ENCODE measurements around the gene PLIN4. TPM values are rescaled to one million over a fixed set of nuclear protein-coding genes. Genes with fewer than 3 reads are reported as not detected.

Gene PLIN4
- total and polyA plus RNA-seq, 9 of the 15 experiments (the other 6 are each of a cell fraction or from before 2014, with no cell fraction given), result 0.04 to 0.16 (median 0.07) TPM; not detected in 3

- TF ChIP-seq, protein P1, sequence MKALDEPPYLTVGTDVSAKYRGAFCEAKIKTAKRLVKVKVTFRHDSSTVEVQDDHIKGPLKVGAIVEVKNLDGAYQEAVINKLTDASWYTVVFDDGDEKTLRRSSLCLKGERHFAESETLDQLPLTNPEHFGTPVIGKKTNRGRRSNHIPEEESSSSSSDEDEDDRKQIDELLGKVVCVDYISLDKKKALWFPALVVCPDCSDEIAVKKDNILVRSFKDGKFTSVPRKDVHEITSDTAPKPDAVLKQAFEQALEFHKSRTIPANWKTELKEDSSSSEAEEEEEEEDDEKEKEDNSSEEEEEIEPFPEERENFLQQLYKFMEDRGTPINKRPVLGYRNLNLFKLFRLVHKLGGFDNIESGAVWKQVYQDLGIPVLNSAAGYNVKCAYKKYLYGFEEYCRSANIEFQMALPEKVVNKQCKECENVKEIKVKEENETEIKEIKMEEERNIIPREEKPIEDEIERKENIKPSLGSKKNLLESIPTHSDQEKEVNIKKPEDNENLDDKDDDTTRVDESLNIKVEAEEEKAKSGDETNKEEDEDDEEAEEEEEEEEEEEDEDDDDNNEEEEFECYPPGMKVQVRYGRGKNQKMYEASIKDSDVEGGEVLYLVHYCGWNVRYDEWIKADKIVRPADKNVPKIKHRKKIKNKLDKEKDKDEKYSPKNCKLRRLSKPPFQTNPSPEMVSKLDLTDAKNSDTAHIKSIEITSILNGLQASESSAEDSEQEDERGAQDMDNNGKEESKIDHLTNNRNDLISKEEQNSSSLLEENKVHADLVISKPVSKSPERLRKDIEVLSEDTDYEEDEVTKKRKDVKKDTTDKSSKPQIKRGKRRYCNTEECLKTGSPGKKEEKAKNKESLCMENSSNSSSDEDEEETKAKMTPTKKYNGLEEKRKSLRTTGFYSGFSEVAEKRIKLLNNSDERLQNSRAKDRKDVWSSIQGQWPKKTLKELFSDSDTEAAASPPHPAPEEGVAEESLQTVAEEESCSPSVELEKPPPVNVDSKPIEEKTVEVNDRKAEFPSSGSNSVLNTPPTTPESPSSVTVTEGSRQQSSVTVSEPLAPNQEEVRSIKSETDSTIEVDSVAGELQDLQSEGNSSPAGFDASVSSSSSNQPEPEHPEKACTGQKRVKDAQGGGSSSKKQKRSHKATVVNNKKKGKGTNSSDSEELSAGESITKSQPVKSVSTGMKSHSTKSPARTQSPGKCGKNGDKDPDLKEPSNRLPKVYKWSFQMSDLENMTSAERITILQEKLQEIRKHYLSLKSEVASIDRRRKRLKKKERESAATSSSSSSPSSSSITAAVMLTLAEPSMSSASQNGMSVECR (CRISPR knock-in tag; IDR thresholded peaks at IDR 0.05), result no peak
- TF ChIP-seq, protein P2, sequence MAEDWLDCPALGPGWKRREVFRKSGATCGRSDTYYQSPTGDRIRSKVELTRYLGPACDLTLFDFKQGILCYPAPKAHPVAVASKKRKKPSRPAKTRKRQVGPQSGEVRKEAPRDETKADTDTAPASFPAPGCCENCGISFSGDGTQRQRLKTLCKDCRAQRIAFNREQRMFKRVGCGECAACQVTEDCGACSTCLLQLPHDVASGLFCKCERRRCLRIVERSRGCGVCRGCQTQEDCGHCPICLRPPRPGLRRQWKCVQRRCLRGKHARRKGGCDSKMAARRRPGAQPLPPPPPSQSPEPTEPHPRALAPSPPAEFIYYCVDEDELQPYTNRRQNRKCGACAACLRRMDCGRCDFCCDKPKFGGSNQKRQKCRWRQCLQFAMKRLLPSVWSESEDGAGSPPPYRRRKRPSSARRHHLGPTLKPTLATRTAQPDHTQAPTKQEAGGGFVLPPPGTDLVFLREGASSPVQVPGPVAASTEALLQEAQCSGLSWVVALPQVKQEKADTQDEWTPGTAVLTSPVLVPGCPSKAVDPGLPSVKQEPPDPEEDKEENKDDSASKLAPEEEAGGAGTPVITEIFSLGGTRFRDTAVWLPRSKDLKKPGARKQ (CRISPR knock-in tag; IDR thresholded peaks at IDR 0.05), result no peak
- no peak for TF ChIP-seq TARDBP (IDR thresholded peaks at IDR 0.05)
These were observed 26.8 kb downstream of the PLIN4 start (continued) for GRCh38 chr19:4491446-4491845.

DNA sequence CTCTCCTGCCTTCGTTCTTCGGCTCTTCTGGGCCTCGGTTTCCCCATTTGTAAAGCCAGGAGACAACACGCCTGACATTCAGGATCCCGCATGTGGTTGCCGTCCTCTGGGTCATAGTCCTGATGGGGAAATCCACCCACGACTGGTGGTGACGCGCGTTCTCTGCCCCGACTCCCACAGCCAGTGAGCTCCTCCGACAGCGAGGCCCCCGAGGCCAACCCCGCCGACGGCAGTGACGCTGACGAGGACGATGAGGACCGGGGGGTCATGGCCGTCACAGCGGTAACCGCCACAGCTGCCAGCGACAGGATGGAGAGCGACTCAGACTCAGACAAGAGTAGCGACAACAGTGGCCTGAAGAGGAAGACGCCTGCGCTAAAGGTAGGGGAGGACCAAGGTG, 29.8 kb downstream of the PLIN4 start:
- DNase-seq (ENCODE audit: extremely low read depth in 1 of 4, low spot score in 3 of 4), result no peak
- ChIA-PET POLR2A (no interaction called here), CTCF (ENCODE audit: low intra/inter-chr PET ratio) (no interaction called here)
- intact Hi-C loops (cut with micrococcal nuclease) (no loop called here), in situ Hi-C loops (cut with MboI) (no loop called here)
- BruUV-seq (replicated peaks), result no TSS peak
- no peak for FAIRE-seq
- H3K79me2 ChIP-seq (ENCODE audit: control insufficient read depth, insufficient read depth, low read length), result no peaks in the 10 kb centered on the region
- H3K9me1 ChIP-seq (ENCODE audit: control insufficient read depth, insufficient read depth, low read length), result no peaks in the 10 kb centered on the region
- no peak for ATAC-seq
- H3K9me3 ChIP-seq (replicated peaks; ENCODE audit: control insufficient read depth, insufficient read depth, low read depth, low read length), result peaks cover 3% of the 10 kb centered on the region; the same call in 1 of the 2 replicates
- TF ChIP-seq ZNF76 (CRISPR knock-in tag; IDR thresholded peaks at IDR 0.05; ENCODE audit: borderline replicate concordance), result no peak
- no peak for TF ChIP-seq MCM2 (IDR thresholded peaks at IDR 0.05; ENCODE audit: low read depth)
- TF ChIP-seq ZNF311 (CRISPR knock-in tag; IDR thresholded peaks at IDR 0.05), result no peak
- no peak for TF ChIP-seq LCOR (CRISPR knock-in tag; IDR thresholded peaks at IDR 0.05)
- TF ChIP-seq ELK1 (CRISPR knock-in tag; IDR thresholded peaks at IDR 0.05), result no peak
- TF ChIP-seq, protein P3, sequence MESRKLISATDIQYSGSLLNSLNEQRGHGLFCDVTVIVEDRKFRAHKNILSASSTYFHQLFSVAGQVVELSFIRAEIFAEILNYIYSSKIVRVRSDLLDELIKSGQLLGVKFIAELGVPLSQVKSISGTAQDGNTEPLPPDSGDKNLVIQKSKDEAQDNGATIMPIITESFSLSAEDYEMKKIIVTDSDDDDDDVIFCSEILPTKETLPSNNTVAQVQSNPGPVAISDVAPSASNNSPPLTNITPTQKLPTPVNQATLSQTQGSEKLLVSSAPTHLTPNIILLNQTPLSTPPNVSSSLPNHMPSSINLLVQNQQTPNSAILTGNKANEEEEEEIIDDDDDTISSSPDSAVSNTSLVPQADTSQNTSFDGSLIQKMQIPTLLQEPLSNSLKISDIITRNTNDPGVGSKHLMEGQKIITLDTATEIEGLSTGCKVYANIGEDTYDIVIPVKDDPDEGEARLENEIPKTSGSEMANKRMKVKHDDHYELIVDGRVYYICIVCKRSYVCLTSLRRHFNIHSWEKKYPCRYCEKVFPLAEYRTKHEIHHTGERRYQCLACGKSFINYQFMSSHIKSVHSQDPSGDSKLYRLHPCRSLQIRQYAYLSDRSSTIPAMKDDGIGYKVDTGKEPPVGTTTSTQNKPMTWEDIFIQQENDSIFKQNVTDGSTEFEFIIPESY (CRISPR knock-in tag; IDR thresholded peaks at IDR 0.05), result peak; percentile 8; the same call in 1 of the 2 replicates
- no peak for TF ChIP-seq CBFB (CRISPR knock-in tag; IDR thresholded peaks at IDR 0.05)
- H3K9ac ChIP-seq (ENCODE audit: insufficient read depth in 1 of 2, low read depth in 2 of 2, low read length in 2 of 2), result no peak overlapping the region
- H2AFZ ChIP-seq (ENCODE audit: low read depth, low read length), result no peak overlapping the region
- WGBS (ENCODE audit: insufficient coverage, low coverage, missing lambda C conversion rate), result 87% methylated on average over 26 of the region's 29 CpGs
- H4K20me1 ChIP-seq (replicated peaks; ENCODE audit: control insufficient read depth, insufficient read depth, low read length), result no peaks in the 10 kb centered on the region
- H3K36me3 ChIP-seq (ENCODE audit: control insufficient read depth, insufficient read depth, low read length), result peaks cover 43% of the 10 kb centered on the region
- H3K4me2 ChIP-seq (ENCODE audit: insufficient read depth, low read length), result no peak overlapping the region
- H3K27me3 ChIP-seq (ENCODE audit: control insufficient read depth in 2 of 2, insufficient read depth in 2 of 2, low read length in 2 of 2), result no peaks in the 10 kb centered on the region
- H3K4me1 ChIP-seq (replicated peaks in 1 of 2; ENCODE audit: control insufficient read depth in 2 of 2, insufficient read depth in 2 of 2, low read length in 2 of 2), result peaks cover 0 to under 1% of the 10 kb centered on the region in 2 experiments; a peak in 1 of 5 replicates
- H3K27ac ChIP-seq (ENCODE audit: extremely low read depth, low read depth, low read length), result no peak overlapping the region
- H3K4me3 ChIP-seq, result no peak overlapping the region

All from K562 (cell line).